ENCODE results near the gene CLC. TPM values are rescaled to one million over a fixed set of nuclear protein-coding genes. Genes with fewer than 3 reads are reported as not detected.

CLC gene
- total RNA-seq, 1 donor from 2014 or later, result not detected

DNA sequence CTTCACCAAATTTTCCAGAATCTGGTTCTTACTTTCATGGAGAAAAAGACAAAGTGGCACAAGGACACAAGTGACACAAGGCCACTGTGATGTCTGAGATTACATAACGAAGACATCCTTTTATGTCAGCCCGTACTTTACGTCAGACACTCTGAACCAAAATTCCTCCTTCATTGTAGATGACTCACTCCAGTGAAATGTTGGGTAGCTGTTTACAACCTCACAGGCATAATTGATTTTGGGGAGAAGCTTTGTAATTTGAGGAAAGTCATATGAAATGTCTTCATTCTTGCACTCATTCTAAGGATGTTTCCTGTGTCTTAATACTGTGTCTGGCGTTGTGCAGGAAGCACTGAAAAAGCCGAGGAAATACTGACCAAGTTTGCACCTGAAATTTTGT, 53.6 kb downstream of the CLC start:
- H3K36me3 ChIP-seq (ENCODE audit: control insufficient read depth, insufficient read depth, low read length), result no peaks in the 10 kb centered on the region
- H3K4me3 ChIP-seq (ENCODE audit: low read depth, low read length), result no peak overlapping the region

GRCh38 chr19:39681416-39681815, 56.4 kb downstream of the CLC start:
- TF ChIP-seq, protein P1, sequence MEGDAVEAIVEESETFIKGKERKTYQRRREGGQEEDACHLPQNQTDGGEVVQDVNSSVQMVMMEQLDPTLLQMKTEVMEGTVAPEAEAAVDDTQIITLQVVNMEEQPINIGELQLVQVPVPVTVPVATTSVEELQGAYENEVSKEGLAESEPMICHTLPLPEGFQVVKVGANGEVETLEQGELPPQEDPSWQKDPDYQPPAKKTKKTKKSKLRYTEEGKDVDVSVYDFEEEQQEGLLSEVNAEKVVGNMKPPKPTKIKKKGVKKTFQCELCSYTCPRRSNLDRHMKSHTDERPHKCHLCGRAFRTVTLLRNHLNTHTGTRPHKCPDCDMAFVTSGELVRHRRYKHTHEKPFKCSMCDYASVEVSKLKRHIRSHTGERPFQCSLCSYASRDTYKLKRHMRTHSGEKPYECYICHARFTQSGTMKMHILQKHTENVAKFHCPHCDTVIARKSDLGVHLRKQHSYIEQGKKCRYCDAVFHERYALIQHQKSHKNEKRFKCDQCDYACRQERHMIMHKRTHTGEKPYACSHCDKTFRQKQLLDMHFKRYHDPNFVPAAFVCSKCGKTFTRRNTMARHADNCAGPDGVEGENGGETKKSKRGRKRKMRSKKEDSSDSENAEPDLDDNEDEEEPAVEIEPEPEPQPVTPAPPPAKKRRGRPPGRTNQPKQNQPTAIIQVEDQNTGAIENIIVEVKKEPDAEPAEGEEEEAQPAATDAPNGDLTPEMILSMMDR (IDR thresholded peaks at IDR 0.05; ENCODE audit: insufficient read depth, low read length, poor library complexity, severe bottlenecking), result no peak
- H3K27me3 ChIP-seq (ENCODE audit: control insufficient read depth, insufficient read depth, low read length), result peaks cover 2% of the 10 kb centered on the region
- no peaks in the 10 kb centered on the region for H3K36me3 ChIP-seq (ENCODE audit: control insufficient read depth, insufficient read depth, low read length)
- H3K4me3 ChIP-seq (ENCODE audit: low read depth, low read length), result no peak overlapping the region
- DNase-seq (ENCODE audit: low read depth), result no peak

More for the DNA sequence above, 53.6 kb downstream of the CLC start:
- TF ChIP-seq, protein P1 (IDR thresholded peaks at IDR 0.05; ENCODE audit: insufficient read depth, low read length, poor library complexity, severe bottlenecking), result no peak
- no peak for DNase-seq (ENCODE audit: low read depth)
- no peaks in the 10 kb centered on the region for H3K27me3 ChIP-seq (ENCODE audit: control insufficient read depth, insufficient read depth, low read length)

Other genes starting within 250 kb of the CLC start
- 2.4 and 4.7 TPM in 2 replicates for gene DLL3, start 239.1 kb downstream of the CLC start, total RNA-seq
- 0.27 and 0.42 TPM in 2 replicates for gene SELENOV, start 222.9 kb downstream of the CLC start, total RNA-seq
- gene EID2B, start 205.2 kb downstream of the CLC start, total RNA-seq, result 1.3 and 3.1 TPM in 2 replicates
- 11.6 and 14.4 TPM in 2 replicates for gene EID2, start 197.9 kb downstream of the CLC start, total RNA-seq
- not detected in 2 replicates for gene LGALS13, start 135.5 kb downstream of the CLC start, total RNA-seq
- gene LGALS16, start 82.1 kb downstream of the CLC start, total RNA-seq, result not detected in 2 replicates
- gene LGALS14, start 33.5 kb downstream of the CLC start, total RNA-seq, result not detected in 2 replicates
- gene LEUTX, start 40.8 kb upstream of the CLC start, total RNA-seq, result not detected in 2 replicates
- gene DYRK1B, start 96.1 kb upstream of the CLC start, total RNA-seq, result 19.3 and 26.6 TPM in 2 replicates
- gene FBL, start 108.3 kb upstream of the CLC start, total RNA-seq, result 162 and 224 TPM in 2 replicates
- 0.17 and 0.89 TPM in 2 replicates for gene FCGBP, start 196.6 kb upstream of the CLC start, total RNA-seq
- 105 and 149 TPM in 2 replicates for gene PSMC4, start 233.1 kb upstream of the CLC start, total RNA-seq